HepG2 (cell line): ENCODE data around the gene PPP2R5C. TPM values are rescaled to one million over a fixed set of nuclear protein-coding genes. Genes with fewer than 3 reads are reported as not detected.

Experiments
- ATAC-seq: fragments of 200-7000 bp; cut with Tn5 transposase; 3 replicates; pipeline ENCODE4 v1.9.1; 2020; ENCODE audit warnings: mild to moderate bottlenecking, moderate library complexity
- BruUV-seq: library from RNA; stranded (reverse); fragments of 400-500 nt; replicated peaks from 2 replicates; lab custom pipeline; 2021; lab: Mats Ljungman, UMichigan
- CTCF ChIA-PET: fragments of 300-600 bp; formaldehyde crosslinking; extraction: SDS; loops from one replicate; lab custom pipeline; 2021; ENCODE audit warnings: low total read pairs, inconsistent platforms, low intra/inter-chr PET ratio; lab: Yijun Ruan, JAX
- POLR2A ChIA-PET: fragments of 350-600 bp; sonication (Branson Sonifier 250); formaldehyde crosslinking; loops from one replicate; lab custom pipeline; 2020; ENCODE audit warnings: antibody characterized with exemption, inconsistent platforms; lab: Yijun Ruan, JAX
- DNase-seq: peaks from one replicate; pipeline ENCODE4 v3.0.0-alpha.2; 2015; ENCODE audit warnings: low spot score
- FAIRE-seq: peaks from 3 replicates; lab custom pipeline; 2011; peaks lifted over from hg19 to GRCh38; lab: Jason Lieb, UNC
- H2AFZ ChIP-seq: one replicate; pipeline ENCODE4 v1.6.1; 2011; ENCODE audit warnings: low read length, inconsistent platforms
- H3K27ac ChIP-seq: fragments of 300-600 bp; 3 replicates; pipeline ENCODE4 v1.8.0; 2011; ENCODE audit warnings: mixed run types, mild to moderate bottlenecking, mixed read lengths, low read length, inconsistent platforms; ENCODE audit not compliant: insufficient read depth; ENCODE audit errors: extremely low read length
- H3K27me3 ChIP-seq, 2 experiments: fragments of 200-600 bp in 1 of 2; 2 replicates in 1 of 2; 3 replicates in 1 of 2; pipeline versions ENCODE4 v1.6.0 to v1.8.0; 2011; ENCODE audit warnings: low read length in 2 of 2, mild to moderate bottlenecking in 2 of 2, moderate library complexity in 2 of 2, inconsistent platforms in 1 of 2; ENCODE audit not compliant: insufficient read depth in 2 of 2, control insufficient read depth in 1 of 2
- H3K36me3 ChIP-seq, 2 experiments: fragments of 200-600 bp in 1 of 2; replicated peaks in 1 of 2; 2 replicates in 1 of 2; 3 replicates in 1 of 2; pipeline versions ENCODE4 v1.5.1 to v1.8.0; 2011; ENCODE audit warnings: low read length in 2 of 2, inconsistent platforms in 1 of 2; ENCODE audit not compliant: insufficient read depth in 2 of 2, control insufficient read depth in 1 of 2
- H3K4me1 ChIP-seq: 2 replicates; pipeline ENCODE4 v1.5.1; 2012; ENCODE audit warnings: low read length, inconsistent platforms; ENCODE audit not compliant: insufficient read depth
- H3K4me2 ChIP-seq: 2 replicates; pipeline ENCODE4 v1.6.0; 2011; ENCODE audit warnings: low read depth, low read length, inconsistent platforms
- H3K4me3 ChIP-seq, 3 experiments: fragments of 200-600 bp in 1 of 3; sonication (generic), shearing (Covaris generic) in 1 of 3; replicated peaks in 1 of 3; 2 replicates each; pipeline ENCODE4 v1.5.1; 2011 to 2016; ENCODE audit warnings: low read length in 3 of 3, inconsistent platforms in 2 of 3, low read depth in 2 of 3, mild to moderate bottlenecking in 2 of 3, control low read depth in 1 of 3, mixed read lengths in 1 of 3; ENCODE audit not compliant: insufficient read depth in 1 of 3
- H3K79me2 ChIP-seq: one replicate; pipeline ENCODE4 v1.6.1; 2011; ENCODE audit warnings: low read length, inconsistent platforms; ENCODE audit not compliant: insufficient read depth
- H3K9ac ChIP-seq: 2 replicates; pipeline ENCODE4 v1.6.0; 2011; ENCODE audit warnings: mild to moderate bottlenecking, low read depth, low read length, inconsistent platforms; ENCODE audit not compliant: insufficient read depth
- H3K9me3 ChIP-seq: 2 replicates; pipeline ENCODE4 v1.5.1; 2012; ENCODE audit warnings: mild to moderate bottlenecking, low read length
- H4K20me1 ChIP-seq: 2 replicates; pipeline ENCODE4 v1.6.0; 2011; ENCODE audit warnings: inconsistent platforms, mild to moderate bottlenecking, low read length, moderate library complexity; ENCODE audit not compliant: insufficient read depth
- BATF2 ChIP-seq: sonication (generic); formaldehyde crosslinking; IDR thresholded peaks from 2 replicates; pipeline ENCODE4 v1.8.0; 2022; ENCODE audit warnings: mild to moderate bottlenecking, missing genetic modification reagents, moderate library complexity
- BRF2 ChIP-seq: sonication (generic); formaldehyde crosslinking; IDR thresholded peaks from 2 replicates; pipeline ENCODE4 v1.8.1; 2022; ENCODE audit warnings: mild to moderate bottlenecking, missing genetic modification reagents
- ETS1 ChIP-seq: sonication (generic); formaldehyde crosslinking; IDR thresholded peaks from 2 replicates; pipeline ENCODE4 v1.4.0; 2020; ENCODE audit warnings: missing genetic modification reagents
- FIP1L1 ChIP-seq: fragments of 200-400 bp; formaldehyde crosslinking; IDR thresholded peaks from 2 replicates; pipeline ENCODE4 v1.6.1; 2018; ENCODE audit warnings: low read depth, mild to moderate bottlenecking, low read length, moderate library complexity, borderline replicate concordance; ENCODE audit not compliant: insufficient read depth
- NR2F2 ChIP-seq: IDR thresholded peaks from 2 replicates; pipeline ENCODE4 v1.6.1; 2012; ENCODE audit warnings: low read depth, inconsistent platforms, borderline replicate concordance
- RARA ChIP-seq: IDR thresholded peaks from 2 replicates; pipeline ENCODE4 v1.6.1; 2016; ENCODE audit warnings: missing genetic modification reagents, missing compliant biosample characterization
- WIZ ChIP-seq: sonication (generic); formaldehyde crosslinking; IDR thresholded peaks from 2 replicates; pipeline ENCODE4 v1.5.1; 2020; ENCODE audit warnings: mild to moderate bottlenecking, missing genetic modification reagents
- ZC3H4 ChIP-seq: sonication (generic); formaldehyde crosslinking; IDR thresholded peaks from 2 replicates; pipeline ENCODE4 v1.4.0; 2020; ENCODE audit warnings: missing genetic modification reagents, borderline replicate concordance
- ZHX1 ChIP-seq: sonication (generic); formaldehyde crosslinking; IDR thresholded peaks from 2 replicates; pipeline ENCODE4 v1.8.1; 2022; ENCODE audit warnings: low read depth, mild to moderate bottlenecking, missing genetic modification reagents
- ZNF232 ChIP-seq: sonication (generic); formaldehyde crosslinking; IDR thresholded peaks from 2 replicates; pipeline ENCODE4 v1.4.0; 2020; ENCODE audit warnings: missing genetic modification reagents, borderline replicate concordance
- ZNF605 ChIP-seq: sonication (generic); formaldehyde crosslinking; IDR thresholded peaks from 2 replicates; pipeline ENCODE4 v1.8.0; 2022; ENCODE audit warnings: mild to moderate bottlenecking, missing genetic modification reagents
- WGBS: methylation state at CpG from one replicate; pipeline ENCODE4 v1.1.6; 2017; ENCODE audit warnings: low lambda C conversion rate; 5-methylcytosine and 5-hydroxymethylcytosine counted together
- in situ Hi-C: cut with HindIII; loops from 2 replicates; pipeline ENCODE4 v1.10.0; 2017; ENCODE audit warnings: low pct_unique_long_range_greater_than_20kb; ENCODE audit not compliant: extremely low pct_ligation_motif_present
- intact Hi-C: fragments of 100-400 bp; cut with micrococcal nuclease; formaldehyde crosslinking; loops from one replicate; pipeline ENCODE4 v1.10.0; 2022; ENCODE audit not compliant: unreplicated experiment
- polyA plus RNA-seq, 8 experiments: library from polyadenylated mRNA; depleted of rRNA in 3 of 8; stranded (reverse) in 7 of 8; unstranded in 1 of 8; fragments of >200 nt; fragmentation: Illumina TruSeq in 4 of 8; extraction: Trizol in 4 of 8; gene quantifications; 2 replicates each; pipeline versions ENCODE4 v1.2.1 to v1.2.3, GENCODE V29; 2011 to 2016; ENCODE audit warnings: low read depth in 4 of 8, missing spikeins in 1 of 8, mixed read lengths in 1 of 8; ENCODE audit not compliant: insufficient read depth in 1 of 8
- total RNA-seq, 5 experiments: library from RNA; depleted of rRNA; stranded (reverse); fragments of >200 nt; fragmentation: Illumina TruSeq; extraction: Trizol; gene quantifications; 2 replicates each; pipeline ENCODE4 v1.2.3, GENCODE V29; 2016; ENCODE audit warnings: low read depth in 1 of 5

The PPP2R5C gene
- total and polyA plus RNA-seq, 2 of the 13 experiments (the other 11 are each of a cell fraction or from before 2014, with no cell fraction given) = 74.3 to 78.5 TPM

GRCh38 chr14:101757064-101757838 is 4.3 kb upstream of the PPP2R5C start:
- ATAC-seq (no peak), FAIRE-seq (no peak), DNase-seq (no peak)
- in situ Hi-C loops (loop anchor here (5.0 kb wide), 1 partner anchor 45 kb away; no protein-coding TSS in a partner anchor), intact Hi-C loops (no loop called here)
- H3K79me2 ChIP-seq = no peaks in the 10 kb centered on the region
- no peak overlapping the region for H3K9ac ChIP-seq
- TF ChIP-seq BRF2 (CRISPR knock-in tag) = no peak
- TF ChIP-seq RARA (CRISPR knock-in tag) = no peak
- no peaks in the 10 kb centered on the region for H4K20me1 ChIP-seq
- no peak overlapping the region for H3K27ac ChIP-seq
- WGBS = 61% methylated on average over 8 of the region's 14 CpGs
- H3K27me3 ChIP-seq = peaks cover 3 to 34% of the 10 kb centered on the region in 2 experiments; a peak in 3 of 5 replicates
- no TSS peak for BruUV-seq
- peaks cover 19% of the 10 kb centered on the region for H3K4me1 ChIP-seq
- no peaks in the 10 kb centered on the region for H3K36me3 ChIP-seq
- no peak overlapping the region for H3K4me2 ChIP-seq
- no peaks in the 10 kb centered on the region for H3K9me3 ChIP-seq
- ChIA-PET POLR2A (no interaction called here), CTCF (no interaction called here)
- H3K4me3 ChIP-seq = no peak overlapping the region
- no peak overlapping the region for H2AFZ ChIP-seq

- FAIRE-seq = no peak
- ChIA-PET CTCF (no interaction called here), POLR2A (no interaction called here)
- H2AFZ ChIP-seq = no peak overlapping the region
- H3K4me3 ChIP-seq = no peak overlapping the region
- H3K36me3 ChIP-seq = no peaks in the 10 kb centered on the region
- intact Hi-C loops (no loop called here), in situ Hi-C loops (loop anchor here (5.0 kb wide), 1 partner anchor 46 kb away; no protein-coding TSS in a partner anchor)
- H3K79me2 ChIP-seq = no peaks in the 10 kb centered on the region
- no peak overlapping the region for H3K27ac ChIP-seq
- ATAC-seq = no peak
- no peak overlapping the region for H3K4me2 ChIP-seq
- H3K9me3 ChIP-seq = no peaks in the 10 kb centered on the region
- no peaks in the 10 kb centered on the region for H4K20me1 ChIP-seq
- 57% methylated on average over 3 of the region's 3 CpGs for WGBS
- H3K4me1 ChIP-seq = peaks cover 24% of the 10 kb centered on the region
- BruUV-seq = no TSS peak
- DNase-seq = no peak
- no peak overlapping the region for H3K9ac ChIP-seq
- TF ChIP-seq ZNF232 (CRISPR knock-in tag) (no peak), ZHX1 (no peak), NR2F2 (no peak), ZNF605 (no peak), ETS1 (no peak), ZC3H4 (CRISPR knock-in tag) (no peak), WIZ (CRISPR knock-in tag) (no peak), FIP1L1 (no peak), BATF2 (no peak)
- peaks cover 3 to 34% of the 10 kb centered on the region in 2 experiments; a peak in 3 of 5 replicates for H3K27me3 ChIP-seq
Measured at GRCh38 chr14:101757839-101758211, 3.7 kb upstream of the PPP2R5C start.
